Measurements from ENCODE around the gene CTDP1. TPM values are rescaled to one million over a fixed set of nuclear protein-coding genes. Genes with fewer than 3 reads are reported as not detected.

CTDP1 gene
- total RNA-seq, 2 donors from 2014 or later: 8.8 to 21.8 TPM

- Histone ChIP-seq H3K4me1 (no peaks in the 10 kb centered on the region), H3K27ac (no peak overlapping the region), H3K27me3 (no peaks in the 10 kb centered on the region), H3K36me3 (replicated peaks in 1 of 2; ENCODE audit: insufficient read depth in 1 of 2, low read depth in 2 of 2) (no peaks in the 10 kb centered on the region), H3K9me3 (no peaks in the 10 kb centered on the region), H3K4me3 (no peak overlapping the region)
- WGBS, 2 donors: 76% methylated on average over 25 to 30 of the region's 31 CpGs
- ATAC-seq (no peak), DNase-seq (no peak)
- intact Hi-C loops (cut with DNase I): no loop called here
- no peak for TF ChIP-seq CTCF (IDR thresholded peaks at IDR 0.05)
- TF ChIP-seq POLR2A (IDR thresholded peaks at IDR 0.05): no peak
These were observed 90.3 kb downstream of the CTDP1 start for GRCh38 chr18:79769698-79770500.

- H3K27ac ChIP-seq: no peak overlapping the region
- DNase-seq: no peak
- H3K4me3 ChIP-seq: no peak overlapping the region
- H3K4me1 ChIP-seq: no peaks in the 10 kb centered on the region
- ATAC-seq: no peak
- WGBS, 2 donors: 67% methylated on average over 11 of the region's 11 CpGs; no CpG with 5 or more reads in 1 of the 2 donors
- intact Hi-C loops (cut with DNase I): no loop called here
- H3K36me3 ChIP-seq (replicated peaks in 1 of 2; ENCODE audit: insufficient read depth in 1 of 2, low read depth in 2 of 2): no peaks in the 10 kb centered on the region
- H3K27me3 ChIP-seq: no peaks in the 10 kb centered on the region
- no peaks in the 10 kb centered on the region for H3K9me3 ChIP-seq
- TF ChIP-seq POLR2A (IDR thresholded peaks at IDR 0.05) (no peak), CTCF (IDR thresholded peaks at IDR 0.05) (no peak)
These were observed 90.9 kb downstream of the CTDP1 start for GRCh38 chr18:79770501-79770815.

GRCh38 chr18:79770826-79771225, 91.2 kb downstream of the CTDP1 start:
- TF ChIP-seq CTCF (IDR thresholded peaks at IDR 0.05): no peak
- no peak for TF ChIP-seq POLR2A (IDR thresholded peaks at IDR 0.05)
- 74 to 79% methylated on average over 15 of the region's 24 CpGs for WGBS, 2 donors
- DNase-seq: no peak
- Histone ChIP-seq H3K27me3 (no peaks in the 10 kb centered on the region), H3K27ac (no peak overlapping the region), H3K4me3 (no peak overlapping the region), H3K36me3 (replicated peaks in 1 of 2; ENCODE audit: insufficient read depth in 1 of 2, low read depth in 2 of 2) (no peaks in the 10 kb centered on the region), H3K4me1 (no peaks in the 10 kb centered on the region), H3K9me3 (no peaks in the 10 kb centered on the region)
- intact Hi-C loops (cut with DNase I): no loop called here
- ATAC-seq: no peak

- no peak for ATAC-seq
- H3K4me3 ChIP-seq: no peak overlapping the region
- TF ChIP-seq CTCF (IDR thresholded peaks at IDR 0.05): no peak
- no peak for TF ChIP-seq POLR2A (IDR thresholded peaks at IDR 0.05)
- H3K4me1 ChIP-seq: no peaks in the 10 kb centered on the region
- no peak overlapping the region for H3K27ac ChIP-seq
- no peaks in the 10 kb centered on the region for H3K36me3 ChIP-seq (replicated peaks in 1 of 2; ENCODE audit: insufficient read depth in 1 of 2, low read depth in 2 of 2)
- intact Hi-C loops (cut with DNase I): no loop called here
- no peaks in the 10 kb centered on the region for H3K27me3 ChIP-seq
- no peaks in the 10 kb centered on the region for H3K9me3 ChIP-seq
- no peak for DNase-seq
- WGBS, 2 donors: 57 to 60% methylated on average over 29 to 35 of the region's 35 CpGs
These were observed 92.0 kb downstream of the CTDP1 start for GRCh38 chr18:79771446-79772107.

Data from body of pancreas (tissue), 4 donors.